ENCODE measurements around the gene AGR2. TPM values are rescaled to one million over a fixed set of nuclear protein-coding genes. Genes with fewer than 3 reads are reported as not detected.

AGR2 gene
- total RNA-seq, 1 donor from 2014 or later = 7.4 TPM

GRCh38 chr7:16838891-16839290 lies 34.1 kb upstream of the AGR2 start:
- H3K4me3 ChIP-seq (ENCODE audit: low read depth, low read length) = no peak overlapping the region
- H3K27me3 ChIP-seq (ENCODE audit: control insufficient read depth, insufficient read depth, low read length) = no peaks in the 10 kb centered on the region
- TF ChIP-seq, protein P1, sequence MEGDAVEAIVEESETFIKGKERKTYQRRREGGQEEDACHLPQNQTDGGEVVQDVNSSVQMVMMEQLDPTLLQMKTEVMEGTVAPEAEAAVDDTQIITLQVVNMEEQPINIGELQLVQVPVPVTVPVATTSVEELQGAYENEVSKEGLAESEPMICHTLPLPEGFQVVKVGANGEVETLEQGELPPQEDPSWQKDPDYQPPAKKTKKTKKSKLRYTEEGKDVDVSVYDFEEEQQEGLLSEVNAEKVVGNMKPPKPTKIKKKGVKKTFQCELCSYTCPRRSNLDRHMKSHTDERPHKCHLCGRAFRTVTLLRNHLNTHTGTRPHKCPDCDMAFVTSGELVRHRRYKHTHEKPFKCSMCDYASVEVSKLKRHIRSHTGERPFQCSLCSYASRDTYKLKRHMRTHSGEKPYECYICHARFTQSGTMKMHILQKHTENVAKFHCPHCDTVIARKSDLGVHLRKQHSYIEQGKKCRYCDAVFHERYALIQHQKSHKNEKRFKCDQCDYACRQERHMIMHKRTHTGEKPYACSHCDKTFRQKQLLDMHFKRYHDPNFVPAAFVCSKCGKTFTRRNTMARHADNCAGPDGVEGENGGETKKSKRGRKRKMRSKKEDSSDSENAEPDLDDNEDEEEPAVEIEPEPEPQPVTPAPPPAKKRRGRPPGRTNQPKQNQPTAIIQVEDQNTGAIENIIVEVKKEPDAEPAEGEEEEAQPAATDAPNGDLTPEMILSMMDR (IDR thresholded peaks at IDR 0.05; ENCODE audit: insufficient read depth, low read length, poor library complexity, severe bottlenecking) = no peak
- DNase-seq (ENCODE audit: low read depth) = no peak
- H3K36me3 ChIP-seq (ENCODE audit: control insufficient read depth, insufficient read depth, low read length) = no peaks in the 10 kb centered on the region

GRCh38 chr7:16838386-16838785 lies 33.6 kb upstream of the AGR2 start:
- no peak overlapping the region for H3K4me3 ChIP-seq (ENCODE audit: low read depth, low read length)
- TF ChIP-seq, protein P1 (IDR thresholded peaks at IDR 0.05; ENCODE audit: insufficient read depth, low read length, poor library complexity, severe bottlenecking) = no peak
- DNase-seq (ENCODE audit: low read depth) = no peak
- H3K27me3 ChIP-seq (ENCODE audit: control insufficient read depth, insufficient read depth, low read length) = no peaks in the 10 kb centered on the region
- H3K36me3 ChIP-seq (ENCODE audit: control insufficient read depth, insufficient read depth, low read length) = no peaks in the 10 kb centered on the region

DNA sequence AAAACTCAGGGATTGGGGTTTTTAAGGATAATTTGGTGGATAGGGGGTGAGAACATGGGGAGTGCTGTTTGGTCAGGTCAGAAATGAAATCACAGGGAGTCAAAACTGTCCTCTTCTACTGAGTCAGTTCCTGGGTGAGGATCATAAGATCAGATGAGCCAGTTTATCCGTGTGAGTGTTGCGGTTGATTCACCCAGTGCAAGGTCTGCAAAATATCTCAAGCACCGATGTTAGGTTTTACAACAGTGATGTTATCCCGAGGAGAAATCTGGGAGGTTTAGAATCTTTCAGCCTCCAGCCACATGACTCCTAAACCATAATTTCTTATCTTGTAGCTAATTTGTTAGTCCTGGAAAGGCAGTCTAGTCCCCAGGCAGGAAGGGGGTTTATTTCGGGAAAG lies 31.7 kb upstream of the AGR2 start:
- TF ChIP-seq, protein P1 (IDR thresholded peaks at IDR 0.05; ENCODE audit: insufficient read depth, low read length, poor library complexity, severe bottlenecking) = no peak
- H3K27me3 ChIP-seq (ENCODE audit: control insufficient read depth, insufficient read depth, low read length) = no peaks in the 10 kb centered on the region
- no peak for DNase-seq (ENCODE audit: low read depth)

DNA sequence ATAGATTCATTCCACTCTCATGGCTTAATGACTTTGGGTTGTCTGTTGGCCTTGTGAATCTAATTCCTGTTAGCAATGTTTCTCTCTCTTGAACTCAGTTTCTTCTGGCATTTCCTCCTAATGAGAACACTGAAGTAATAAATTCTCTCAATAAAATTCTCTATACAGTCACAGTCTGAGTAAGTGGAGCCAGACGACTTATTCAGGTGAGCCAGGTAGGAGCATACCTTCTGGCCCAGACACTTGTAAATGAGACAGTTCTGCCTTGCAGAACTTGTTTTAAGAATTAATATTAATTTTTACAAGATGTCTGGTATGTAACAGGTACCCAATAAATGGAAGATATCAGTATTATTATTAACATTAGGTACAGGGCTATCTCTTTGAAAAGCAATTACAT lies 28.6 kb upstream of the AGR2 start:
- Histone ChIP-seq H3K4me3 (ENCODE audit: low read depth, low read length) (no peak overlapping the region), H3K36me3 (ENCODE audit: control insufficient read depth, insufficient read depth, low read length) (no peaks in the 10 kb centered on the region), H3K27me3 (ENCODE audit: control insufficient read depth, insufficient read depth, low read length) (no peaks in the 10 kb centered on the region)
- TF ChIP-seq, protein P1 (IDR thresholded peaks at IDR 0.05; ENCODE audit: insufficient read depth, low read length, poor library complexity, severe bottlenecking) = no peak
- no peak for DNase-seq (ENCODE audit: low read depth)

More for the DNA sequence above, 31.7 kb upstream of the AGR2 start:
- no peaks in the 10 kb centered on the region for H3K36me3 ChIP-seq (ENCODE audit: control insufficient read depth, insufficient read depth, low read length)
- H3K4me3 ChIP-seq (ENCODE audit: low read depth, low read length) = no peak overlapping the region

DNA sequence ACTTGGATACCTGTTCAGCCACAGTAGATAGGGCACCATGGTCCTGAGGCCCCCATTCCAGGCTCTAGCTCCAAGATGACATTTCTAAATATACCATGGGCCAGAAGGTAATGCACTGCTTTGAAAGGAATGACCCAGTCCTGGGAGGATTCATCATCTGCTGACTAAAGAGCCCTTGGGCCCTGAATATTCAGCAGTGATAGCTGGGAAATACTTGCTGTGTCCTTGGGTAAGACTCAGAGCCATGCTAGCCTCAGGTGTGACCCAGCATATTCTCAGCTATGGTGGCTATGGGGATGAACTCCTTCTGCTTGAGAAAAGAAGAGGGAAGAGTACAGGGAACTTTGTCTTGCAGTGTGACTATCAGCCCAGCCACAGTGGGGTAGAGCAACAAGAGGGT lies 21.3 kb upstream of the AGR2 start:
- no peak for DNase-seq (ENCODE audit: low read depth)
- H3K27me3 ChIP-seq (ENCODE audit: control insufficient read depth, insufficient read depth, low read length) = no peaks in the 10 kb centered on the region
- TF ChIP-seq, protein P1 (IDR thresholded peaks at IDR 0.05; ENCODE audit: insufficient read depth, low read length, poor library complexity, severe bottlenecking) = no peak

GRCh38 chr7:16822029-16822428 lies 17.2 kb upstream of the AGR2 start:
- TF ChIP-seq, protein P1 (IDR thresholded peaks at IDR 0.05; ENCODE audit: insufficient read depth, low read length, poor library complexity, severe bottlenecking) = no peak
- H3K4me3 ChIP-seq (ENCODE audit: low read depth, low read length) = no peak overlapping the region
- no peak for DNase-seq (ENCODE audit: low read depth)
- no peaks in the 10 kb centered on the region for H3K36me3 ChIP-seq (ENCODE audit: control insufficient read depth, insufficient read depth, low read length)
- no peaks in the 10 kb centered on the region for H3K27me3 ChIP-seq (ENCODE audit: control insufficient read depth, insufficient read depth, low read length)

More for the DNA sequence above, 21.3 kb upstream of the AGR2 start:
- H3K36me3 ChIP-seq (ENCODE audit: control insufficient read depth, insufficient read depth, low read length) = no peaks in the 10 kb centered on the region
- no peak overlapping the region for H3K4me3 ChIP-seq (ENCODE audit: low read depth, low read length)
